Tibial nerve (tissue), 4 donors: ENCODE results near the gene GNB2. TPM values are rescaled to one million over a fixed set of nuclear protein-coding genes. Genes with fewer than 3 reads are reported as not detected.
A peak's percentile ranks its signal among the peaks of the same experiment; 100 is the strongest.
"Not testable (repeated sequence)": the region's sequence is repeated elsewhere in the genome, so short reads cannot be mapped to it uniquely, and the experiment has no call there.

Experiments
- DNase-seq, 2 donors: peaks; one replicate each; pipeline ENCODE4 v3.0.0-alpha.2; 2019; ENCODE audit warnings: low spot score in 2 of 2
- H3K27ac ChIP-seq, 4 donors: fragments of 200-600 bp; sonication (generic) in 3 of 4; one replicate each; pipeline ENCODE4 v1.5.1; 2017 to 2019; ENCODE audit warnings: mild to moderate bottlenecking in 1 of 4
- H3K27me3 ChIP-seq, 2 donors: fragments of 200-600 bp; sonication (generic) in 1 of 2; one replicate each; pipeline versions ENCODE4 v1.5.1 to v1.6.0; 2017 to 2019
- H3K36me3 ChIP-seq, 3 donors: fragments of 200-600 bp; sonication (generic); one replicate each; pipeline ENCODE4 v1.5.1; 2018 to 2019
- H3K4me1 ChIP-seq, 4 donors: fragments of 200-600 bp; sonication (generic) in 3 of 4; one replicate each; pipeline ENCODE4 v1.5.1; 2017 to 2019
- H3K4me3 ChIP-seq, 4 donors: fragments of 200-600 bp; sonication (generic) in 3 of 4; one replicate each; pipeline ENCODE4 v1.5.1; 2017 to 2019; ENCODE audit warnings: mild to moderate bottlenecking in 1 of 4, moderate library complexity in 1 of 4
- H3K9me3 ChIP-seq, 4 donors: fragments of 200-600 bp; sonication (generic) in 3 of 4; one replicate each; pipeline ENCODE4 v1.5.1; 2017 to 2019
- EP300 ChIP-seq, 2 donors: sonication (generic); formaldehyde crosslinking; IDR thresholded peaks; one replicate each; pipeline ENCODE4 v1.6.1; 2017; ENCODE audit warnings: antibody characterized with exemption in 2 of 2, mild to moderate bottlenecking in 1 of 2
- POLR2A ChIP-seq, 2 donors: fragments of 450-650 bp; IDR thresholded peaks; one replicate each; pipeline ENCODE4 v1.6.1; 2017; ENCODE audit warnings: antibody characterized with exemption in 2 of 2, mild to moderate bottlenecking in 2 of 2, moderate library complexity in 2 of 2
- WGBS, 2 donors: methylation state at CpG; one replicate each; pipeline ENCODE4 v1.1.5; 2018; 5-methylcytosine and 5-hydroxymethylcytosine counted together
- total RNA-seq, 4 donors: library from RNA; depleted of rRNA; stranded (reverse); fragments of >200 nt; gene quantifications; one replicate each; pipeline ENCODE4 v1.1.0, GENCODE V29; 2016
- TF ChIP-seq, protein P1 (sequence below), 5 experiments: fragments of 200-600 bp in 3 of 5; fragments of 450-650 bp in 2 of 5; sonication (generic) in 3 of 5; IDR thresholded peaks; one replicate each; pipeline ENCODE4 v1.5.1; 2016 to 2019; ENCODE audit warnings: antibody characterized with exemption in 5 of 5, mild to moderate bottlenecking in 3 of 5, moderate library complexity in 2 of 5

The GNB2 gene
- total RNA-seq, 4 donors from 2014 or later = 185 to 290 (median 248) TPM

DNA sequence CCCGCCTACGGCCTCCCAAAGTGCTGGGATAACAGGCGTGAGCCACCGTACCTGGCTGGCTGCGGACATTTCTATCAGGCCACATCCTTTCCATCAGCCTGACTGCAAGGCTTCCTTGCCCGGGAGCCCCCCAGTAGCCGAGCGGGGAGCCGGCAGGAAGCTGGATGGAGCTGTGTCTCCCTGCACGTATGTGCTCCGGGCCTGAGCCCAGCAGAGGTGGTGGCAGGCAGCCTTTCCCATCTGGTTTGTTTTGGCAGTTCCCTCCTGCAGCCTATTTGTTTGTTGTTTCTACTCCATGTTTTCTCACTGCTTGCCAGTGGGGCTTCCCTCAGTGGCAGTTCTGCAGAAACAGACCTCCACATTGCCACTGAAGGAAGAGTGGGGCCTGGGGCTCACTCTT lies 37.8 kb downstream of the GNB2 start:
- Histone ChIP-seq H3K27ac (peak overlapping the region in 1 of 4 donors; percentile 20), H3K9me3 (no peaks in the 10 kb centered on the region), H3K36me3 (peaks cover 0 to 17% (median 0%) of the 10 kb centered on the region in 3 donors), H3K27me3 (no peaks in the 10 kb centered on the region), H3K4me1 (peaks cover 0 to 13% (median 8%) of the 10 kb centered on the region in 4 donors), H3K4me3 (no peak overlapping the region)
- WGBS, 2 donors = 73 to 81% methylated on average over 11 of the region's 11 CpGs
- DNase-seq = no peak
- TF ChIP-seq, protein P1, sequence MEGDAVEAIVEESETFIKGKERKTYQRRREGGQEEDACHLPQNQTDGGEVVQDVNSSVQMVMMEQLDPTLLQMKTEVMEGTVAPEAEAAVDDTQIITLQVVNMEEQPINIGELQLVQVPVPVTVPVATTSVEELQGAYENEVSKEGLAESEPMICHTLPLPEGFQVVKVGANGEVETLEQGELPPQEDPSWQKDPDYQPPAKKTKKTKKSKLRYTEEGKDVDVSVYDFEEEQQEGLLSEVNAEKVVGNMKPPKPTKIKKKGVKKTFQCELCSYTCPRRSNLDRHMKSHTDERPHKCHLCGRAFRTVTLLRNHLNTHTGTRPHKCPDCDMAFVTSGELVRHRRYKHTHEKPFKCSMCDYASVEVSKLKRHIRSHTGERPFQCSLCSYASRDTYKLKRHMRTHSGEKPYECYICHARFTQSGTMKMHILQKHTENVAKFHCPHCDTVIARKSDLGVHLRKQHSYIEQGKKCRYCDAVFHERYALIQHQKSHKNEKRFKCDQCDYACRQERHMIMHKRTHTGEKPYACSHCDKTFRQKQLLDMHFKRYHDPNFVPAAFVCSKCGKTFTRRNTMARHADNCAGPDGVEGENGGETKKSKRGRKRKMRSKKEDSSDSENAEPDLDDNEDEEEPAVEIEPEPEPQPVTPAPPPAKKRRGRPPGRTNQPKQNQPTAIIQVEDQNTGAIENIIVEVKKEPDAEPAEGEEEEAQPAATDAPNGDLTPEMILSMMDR (IDR thresholded peaks at IDR 0.05) = no peak
- no peak for TF ChIP-seq POLR2A (IDR thresholded peaks at IDR 0.05)
- TF ChIP-seq EP300 (IDR thresholded peaks at IDR 0.05) = no peak

DNA sequence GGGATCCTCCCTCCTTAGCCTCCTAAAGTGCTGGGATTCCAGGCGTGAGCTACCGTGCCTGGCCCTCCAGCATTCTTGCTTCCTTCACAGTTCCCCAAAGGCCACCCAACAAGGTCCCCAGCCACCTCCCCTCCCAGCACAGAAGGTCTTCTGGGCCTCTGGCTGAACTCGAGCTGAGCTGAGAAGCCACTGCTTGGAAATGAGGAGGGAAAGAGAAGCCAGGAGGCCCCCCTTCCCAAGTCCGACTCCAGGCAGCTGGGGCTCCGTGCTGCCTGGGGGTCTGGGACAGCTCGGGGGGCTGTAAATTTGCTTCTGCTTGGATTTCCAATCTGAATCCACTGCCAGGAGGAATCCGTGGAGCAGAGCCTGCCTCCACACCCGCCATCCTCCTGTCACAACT lies 41.2 kb downstream of the GNB2 start:
- Histone ChIP-seq H3K27ac (no peak overlapping the region), H3K36me3 (no peaks in the 10 kb centered on the region), H3K27me3 (peaks cover 0 to 9% of the 10 kb centered on the region in 2 donors), H3K9me3 (peaks cover 0 to 6% (median 0%) of the 10 kb centered on the region in 4 donors), H3K4me1 (no peaks in the 10 kb centered on the region), H3K4me3 (no peak overlapping the region)
- TF ChIP-seq POLR2A (IDR thresholded peaks at IDR 0.05) = no peak
- TF ChIP-seq EP300 (IDR thresholded peaks at IDR 0.05) = no peak
- TF ChIP-seq, protein P1 (IDR thresholded peaks at IDR 0.05) = no peak
- no peak for DNase-seq
- 48 to 62% methylated on average over 8 of the region's 8 CpGs for WGBS, 2 donors

DNA sequence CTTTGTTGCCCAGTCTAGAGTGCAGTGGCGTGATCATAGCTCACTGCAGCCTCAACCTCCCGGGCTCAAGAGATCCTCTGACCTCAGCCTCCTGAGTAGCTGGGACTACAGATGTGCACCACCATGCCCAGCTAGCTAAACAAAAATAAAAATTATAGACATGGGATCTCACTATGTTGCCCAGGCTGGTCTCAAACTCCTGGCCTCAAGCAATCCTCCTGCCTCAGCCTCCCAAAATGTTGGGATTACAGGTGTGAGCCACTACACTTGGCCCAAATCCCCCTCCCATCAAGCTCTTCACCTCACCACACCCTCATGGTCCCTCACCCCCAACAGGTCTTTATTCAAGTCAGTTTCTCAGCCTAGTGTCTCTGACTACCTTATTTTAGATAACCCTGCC lies 43.5 kb downstream of the GNB2 start:
- Histone ChIP-seq H3K27me3 (peaks cover 0 to 32% of the 10 kb centered on the region in 2 donors), H3K4me1 (peaks cover 0 to 13% (median 3%) of the 10 kb centered on the region in 4 donors)
- not testable (repeated sequence) for H3K27ac ChIP-seq, H3K36me3 ChIP-seq, H3K4me3 ChIP-seq, H3K9me3 ChIP-seq, DNase-seq
- WGBS, 2 donors = 78 to 95% methylated on average over 2 of the region's 2 CpGs

DNA sequence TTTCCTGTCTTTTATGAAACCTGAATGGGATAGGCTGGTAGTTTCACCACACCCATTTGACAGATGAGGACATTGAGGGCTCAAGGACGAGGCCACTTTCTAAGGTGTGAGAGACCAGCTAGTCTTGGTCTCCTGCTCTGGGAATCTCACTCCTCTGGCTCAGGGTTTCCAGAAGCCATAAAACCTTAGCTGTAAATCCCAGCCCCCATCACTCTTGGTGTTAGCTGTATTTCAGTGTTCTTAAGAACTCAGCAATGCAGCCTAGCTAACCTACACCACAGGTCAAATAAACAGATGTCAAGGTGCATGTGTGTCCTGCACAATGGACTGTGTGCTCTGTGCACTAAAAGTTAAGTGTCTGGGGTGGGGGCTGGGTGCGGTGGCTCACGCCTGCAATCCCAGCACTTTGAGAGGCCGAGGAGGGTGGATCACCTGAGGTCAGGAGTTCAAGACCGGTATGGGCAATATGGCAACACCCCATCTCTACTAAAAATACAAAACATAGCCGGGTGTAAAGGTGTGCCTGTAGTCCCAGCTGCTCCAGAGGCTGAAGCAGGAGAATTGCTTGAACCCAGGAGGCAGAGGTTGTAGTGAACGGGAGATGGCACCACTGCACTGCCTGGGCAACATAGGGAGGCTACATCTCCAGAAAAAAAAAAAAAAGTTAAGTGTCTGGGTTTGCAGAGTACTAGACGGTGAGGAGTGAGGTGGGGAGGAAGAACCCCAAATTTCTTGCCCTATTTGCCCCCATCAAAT lies 46.2 kb downstream of the GNB2 start:
- Histone ChIP-seq H3K9me3 (peaks cover 0 to 6% (median 0%) of the 10 kb centered on the region in 4 donors), H3K36me3 (no peaks in the 10 kb centered on the region), H3K27ac (no peak overlapping the region), H3K4me3 (no peak overlapping the region), H3K27me3 (peaks cover 0 to 44% of the 10 kb centered on the region in 2 donors), H3K4me1 (peaks cover 0 to 13% (median 3%) of the 10 kb centered on the region in 4 donors)
- TF ChIP-seq POLR2A (IDR thresholded peaks at IDR 0.05) (no peak), EP300 (IDR thresholded peaks at IDR 0.05) (no peak)
- no peak for DNase-seq
- 44 to 45% methylated on average over 8 of the region's 8 CpGs for WGBS, 2 donors

DNA sequence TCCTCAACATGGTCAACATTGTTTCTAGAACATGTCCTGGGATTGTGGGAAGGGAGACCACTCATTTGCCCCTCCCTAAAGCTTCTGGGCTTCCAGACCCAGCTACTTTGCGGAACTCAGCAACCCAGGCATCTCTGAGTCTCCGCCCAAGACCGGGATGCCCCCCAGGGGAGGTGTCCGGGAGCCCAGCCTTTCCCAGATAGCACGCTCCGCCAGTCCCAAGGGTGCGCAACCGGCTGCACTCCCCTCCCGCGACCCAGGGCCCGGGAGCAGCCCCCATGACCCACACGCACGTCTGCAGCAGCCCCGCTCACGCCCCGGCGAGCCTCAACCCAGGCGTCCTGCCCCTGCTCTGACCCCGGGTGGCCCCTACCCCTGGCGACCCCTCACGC lies 46.7 kb downstream of the GNB2 start, which contains the start of gene EPO:
Gene EPO, plus strand, starts transcription at position 190 of the 392 bp plus-strand sequence. CDS start 513 bp downstream, outside the sequence.
- DNase-seq = no peak
- TF ChIP-seq EP300 (IDR thresholded peaks at IDR 0.05) = no peak
- TF ChIP-seq POLR2A (IDR thresholded peaks at IDR 0.05) = no peak
- H3K9me3 ChIP-seq = peaks cover 0 to 6% (median 0%) of the 10 kb centered on the region in 4 donors
- H3K36me3 ChIP-seq = no peaks in the 10 kb centered on the region
- H3K4me1 ChIP-seq = peaks cover 0 to 16% (median 3%) of the 10 kb centered on the region in 4 donors
- no peak within 1 kb of the TSS for H3K27ac ChIP-seq
- peak within 1 kb of the TSS in 1 of 4 donors; percentile 4 for H3K4me3 ChIP-seq
- peaks cover 0 to 44% of the 10 kb centered on the region in 2 donors for H3K27me3 ChIP-seq
- 0 to 3% methylated on average over 4 to 9 of the region's 21 CpGs for WGBS, 2 donors

DNA sequence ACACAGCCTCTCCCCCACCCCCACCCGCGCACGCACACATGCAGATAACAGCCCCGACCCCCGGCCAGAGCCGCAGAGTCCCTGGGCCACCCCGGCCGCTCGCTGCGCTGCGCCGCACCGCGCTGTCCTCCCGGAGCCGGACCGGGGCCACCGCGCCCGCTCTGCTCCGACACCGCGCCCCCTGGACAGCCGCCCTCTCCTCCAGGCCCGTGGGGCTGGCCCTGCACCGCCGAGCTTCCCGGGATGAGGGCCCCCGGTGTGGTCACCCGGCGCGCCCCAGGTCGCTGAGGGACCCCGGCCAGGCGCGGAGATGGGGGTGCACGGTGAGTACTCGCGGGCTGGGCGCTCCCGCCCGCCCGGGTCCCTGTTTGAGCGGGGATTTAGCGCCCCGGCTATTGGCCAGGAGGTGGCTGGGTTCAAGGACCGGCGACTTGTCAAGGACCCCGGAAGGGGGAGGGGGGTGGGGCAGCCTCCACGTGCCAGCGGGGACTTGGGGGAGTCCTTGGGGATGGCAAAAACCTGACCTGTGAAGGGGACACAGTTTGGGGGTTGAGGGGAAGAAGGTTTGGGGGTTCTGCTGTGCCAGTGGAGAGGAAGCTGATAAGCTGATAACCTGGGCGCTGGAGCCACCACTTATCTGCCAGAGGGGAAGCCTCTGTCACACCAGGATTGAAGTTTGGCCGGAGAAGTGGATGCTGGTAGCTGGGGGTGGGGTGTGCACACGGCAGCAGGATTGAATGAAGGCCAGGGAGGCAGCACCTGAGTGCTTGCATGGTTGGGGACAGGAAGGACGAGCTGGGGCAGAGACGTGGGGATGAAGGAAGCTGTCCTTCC lies 47.3 kb downstream of the GNB2 start:
- no peak for DNase-seq
- TF ChIP-seq EP300 (IDR thresholded peaks at IDR 0.05) = no peak
- TF ChIP-seq, protein P1 (IDR thresholded peaks at IDR 0.05) = no peak
- TF ChIP-seq POLR2A (IDR thresholded peaks at IDR 0.05) = no peak
- Histone ChIP-seq H3K27me3 (peaks cover 0 to 44% of the 10 kb centered on the region in 2 donors), H3K36me3 (no peaks in the 10 kb centered on the region), H3K4me1 (peaks cover 0 to 23% (median 3%) of the 10 kb centered on the region in 4 donors), H3K27ac (no peak overlapping the region), H3K9me3 (peaks cover 0 to 6% (median 0%) of the 10 kb centered on the region in 4 donors), H3K4me3 (peak overlapping the region in 1 of 4 donors; percentile 4)
- WGBS, 2 donors = 9 to 16% methylated on average over 17 to 30 of the region's 56 CpGs
